HG03432 (cell line): ENCODE measurements around the gene LACTB.
A peak's percentile ranks its signal among the peaks of the same experiment; 100 is the strongest.

Experiments
- ATAC-seq: cut with Tn5 transposase; IDR thresholded peaks from one replicate; pipeline ENCODE4 v1.9.1; 2021; ENCODE audit warnings: mild to moderate bottlenecking, moderate library complexity; ENCODE audit not compliant: unreplicated experiment

LACTB gene

DNA sequence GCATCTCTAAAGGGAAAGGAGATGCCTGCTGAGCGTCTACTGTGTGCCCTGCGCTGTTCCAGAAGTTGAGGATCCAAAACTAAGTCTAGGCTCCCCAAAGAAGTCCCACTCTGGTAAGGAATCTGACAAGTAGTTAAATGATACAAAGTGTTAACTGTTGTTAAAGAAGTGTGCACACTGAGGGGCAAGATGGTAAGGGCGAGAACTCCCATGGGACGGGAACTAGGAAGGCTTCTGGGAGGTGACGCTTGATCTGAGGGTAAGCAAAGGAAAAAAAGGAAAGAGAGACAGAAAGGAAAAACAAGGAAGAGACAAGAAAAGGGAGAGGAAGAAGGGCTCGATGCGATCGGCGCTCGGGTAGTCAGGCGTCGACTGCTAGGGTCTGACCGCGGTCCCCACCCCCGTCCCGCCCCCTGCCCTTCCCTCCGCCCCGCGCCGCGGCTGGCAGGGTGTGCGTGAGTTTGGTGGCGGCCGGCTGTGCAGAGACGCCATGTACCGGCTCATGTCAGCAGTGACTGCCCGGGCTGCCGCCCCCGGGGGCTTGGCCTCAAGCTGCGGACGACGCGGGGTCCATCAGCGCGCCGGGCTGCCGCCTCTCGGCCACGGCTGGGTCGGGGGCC, at the start of gene LACTB:
Gene LACTB, plus strand, starts transcription at position 480 of the 620 bp plus-strand sequence. Its CDS starts 11 bp downstream, at position 491.
- peak; percentile 81 for ATAC-seq

GRCh38 chr15:63072023-63072650, 49.5 kb upstream of the LACTB start:
- no peak for ATAC-seq

DNA sequence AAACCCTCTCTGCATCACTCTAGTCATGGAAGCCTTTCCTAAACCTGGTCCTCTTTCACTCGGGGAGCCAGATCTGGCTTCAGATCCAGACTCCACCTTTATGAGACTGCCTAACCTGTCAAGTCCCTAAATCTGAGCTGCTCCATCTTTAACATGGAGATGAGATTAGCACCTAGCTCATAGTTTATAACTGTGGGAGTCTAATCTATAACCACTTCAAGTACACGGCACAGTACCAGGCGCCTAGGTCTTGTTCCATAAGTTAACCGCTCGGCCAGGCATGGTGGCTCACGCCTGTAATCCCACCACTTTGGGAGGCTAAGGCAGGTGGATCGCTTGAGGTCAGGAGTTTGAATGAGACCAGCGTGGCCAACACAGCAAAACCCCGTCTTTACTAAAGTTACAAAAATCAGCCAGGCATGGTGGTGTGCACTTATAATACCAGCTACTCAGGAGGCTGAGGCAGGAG, 48.8 kb upstream of the LACTB start:
- ATAC-seq, result no peak

- no peak for ATAC-seq
Observed at GRCh38 chr15:63073497-63074172, 48.0 kb upstream of the LACTB start.

DNA sequence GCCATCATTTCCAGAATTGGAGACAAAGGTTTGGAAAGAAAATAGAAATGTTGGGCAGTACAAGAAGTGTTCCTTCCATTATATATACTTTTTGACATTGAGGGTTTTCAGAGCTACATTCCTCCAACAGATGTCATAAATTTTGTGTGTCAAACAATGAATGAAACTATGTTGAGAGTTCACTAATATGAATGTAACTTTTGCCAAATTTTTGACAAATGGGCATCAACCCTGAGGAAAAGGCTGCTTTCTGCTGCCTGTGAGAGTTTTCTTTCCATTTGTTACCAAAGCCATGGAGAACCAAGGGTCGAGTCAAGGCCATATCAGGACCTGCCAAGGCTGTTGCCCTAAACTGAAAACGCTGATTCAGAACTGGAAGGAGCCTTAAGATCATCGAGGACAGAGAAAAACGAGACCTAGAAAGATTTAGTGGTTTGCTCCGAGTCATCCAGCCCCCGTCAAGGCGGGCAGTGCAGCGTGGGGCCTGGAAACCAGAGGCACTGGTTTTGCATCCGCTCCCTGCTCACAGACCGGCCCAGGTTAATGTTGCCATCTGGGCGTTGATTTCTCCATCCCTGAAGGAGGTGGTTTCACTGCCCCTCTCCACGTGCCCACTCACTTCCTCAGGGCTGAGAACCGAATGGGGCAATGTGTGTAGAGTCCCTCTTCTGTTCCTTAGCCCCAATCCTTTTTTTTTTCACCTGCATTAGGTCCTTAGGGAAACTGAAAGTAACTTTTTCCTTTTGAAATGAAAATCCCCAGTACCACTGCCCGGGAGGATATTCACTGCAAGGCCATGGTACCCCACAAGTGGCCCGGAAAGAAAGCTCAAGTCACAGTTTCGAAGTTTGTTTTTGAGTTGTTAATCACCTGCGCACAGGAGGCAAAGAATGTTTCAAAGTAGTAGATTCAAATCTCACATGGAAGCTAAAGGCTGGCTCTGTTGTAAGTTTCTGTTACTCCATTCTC, 46.4 kb upstream of the LACTB start:
- ATAC-seq, result no peak

DNA sequence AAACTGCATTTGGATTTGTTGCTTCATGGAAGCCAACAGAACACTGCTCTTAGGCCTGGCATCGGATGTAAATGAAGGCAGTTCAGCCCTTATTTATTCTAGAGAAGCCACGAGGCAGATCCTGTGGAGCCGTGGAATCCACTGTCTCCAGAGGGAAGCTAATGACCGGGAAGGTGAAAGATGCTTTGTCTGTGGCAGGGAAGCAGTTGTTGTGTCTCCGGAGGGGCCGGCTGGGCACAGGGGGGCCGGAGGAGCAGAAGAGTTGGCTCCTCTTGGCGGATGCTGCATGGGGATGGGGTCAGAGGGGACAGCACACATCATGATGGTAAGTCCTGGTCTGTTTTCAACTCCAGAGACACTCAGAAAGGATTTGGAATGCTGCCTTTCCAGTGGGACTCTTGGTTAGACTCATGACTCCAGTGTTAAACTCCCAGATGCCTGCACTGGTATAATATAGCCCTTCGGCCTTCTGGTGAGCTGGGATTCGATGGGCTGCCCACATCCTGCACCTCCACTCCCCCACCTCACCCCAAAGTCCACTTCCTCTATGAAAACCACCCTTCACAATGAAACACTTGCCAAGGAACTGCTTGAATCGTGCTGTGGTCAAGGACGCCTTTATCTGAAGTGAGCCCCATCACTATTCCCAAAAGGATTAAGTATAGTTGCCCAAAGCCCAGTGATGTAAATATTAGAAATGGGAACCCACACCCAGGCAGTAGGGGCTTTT, 45.5 kb upstream of the LACTB start:
- ATAC-seq, result no peak

GRCh38 chr15:63076714-63077046, 45.0 kb upstream of the LACTB start:
- no peak for ATAC-seq

- ATAC-seq, result no peak
Observed at GRCh38 chr15:63077952-63078351, 43.7 kb upstream of the LACTB start.

DNA sequence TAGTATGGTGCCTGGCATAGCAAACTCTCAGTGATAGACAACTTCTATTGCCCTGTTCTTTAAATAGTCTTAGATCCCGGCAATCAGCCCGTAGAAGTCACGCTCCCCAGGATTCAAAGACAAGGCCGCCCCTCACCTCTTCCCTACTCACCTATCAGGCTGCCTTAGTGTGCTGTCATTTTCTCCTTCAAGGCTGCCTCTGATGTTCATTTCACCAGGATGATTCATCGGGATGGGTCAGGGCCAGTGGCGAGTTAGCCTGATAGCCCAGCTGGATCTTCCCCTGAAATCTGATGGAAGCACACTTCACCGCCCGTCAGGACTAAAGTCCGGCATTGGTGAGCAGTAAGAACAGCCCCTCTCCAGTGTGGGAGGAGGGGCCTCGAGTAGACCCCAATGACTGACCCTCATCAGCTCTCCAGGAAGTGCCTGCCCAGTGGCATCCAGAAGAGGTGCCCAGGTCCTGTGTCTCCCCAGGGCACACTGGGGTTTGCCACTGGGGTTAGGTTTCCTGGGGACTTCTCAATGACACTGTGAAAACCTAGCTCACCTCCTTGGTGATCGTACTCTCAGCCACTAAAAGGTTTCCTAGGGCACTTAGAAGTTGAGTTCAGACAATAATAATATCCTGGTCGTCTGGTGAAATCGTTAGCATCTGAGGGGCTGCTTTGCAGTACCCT, 41.6 kb upstream of the LACTB start:
- no peak for ATAC-seq

- no peak for ATAC-seq
Observed at GRCh38 chr15:63080634-63081250, 40.9 kb upstream of the LACTB start.

- no peak for ATAC-seq
Observed at GRCh38 chr15:63082366-63082765, 39.3 kb upstream of the LACTB start.

DNA sequence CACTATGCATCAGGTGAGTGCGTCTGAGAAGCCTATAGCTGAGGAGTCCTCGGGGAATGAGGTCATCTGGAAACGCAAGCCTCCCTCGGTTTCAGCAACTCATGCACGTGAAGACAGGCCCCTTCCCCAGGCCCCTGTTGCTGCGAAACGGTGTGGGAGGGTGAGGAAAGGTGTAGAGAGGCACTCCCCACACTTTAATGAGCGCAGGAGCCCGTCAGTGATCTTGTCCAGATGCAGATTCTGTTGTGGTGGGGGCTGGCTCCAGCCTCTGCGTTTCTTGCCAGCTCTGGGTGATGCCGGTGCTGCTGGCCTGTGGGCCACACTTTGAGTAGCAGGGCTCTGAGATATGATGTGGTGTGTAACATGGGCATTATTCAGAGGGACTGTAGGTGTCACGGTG, 38.6 kb upstream of the LACTB start:
- ATAC-seq, result no peak

DNA sequence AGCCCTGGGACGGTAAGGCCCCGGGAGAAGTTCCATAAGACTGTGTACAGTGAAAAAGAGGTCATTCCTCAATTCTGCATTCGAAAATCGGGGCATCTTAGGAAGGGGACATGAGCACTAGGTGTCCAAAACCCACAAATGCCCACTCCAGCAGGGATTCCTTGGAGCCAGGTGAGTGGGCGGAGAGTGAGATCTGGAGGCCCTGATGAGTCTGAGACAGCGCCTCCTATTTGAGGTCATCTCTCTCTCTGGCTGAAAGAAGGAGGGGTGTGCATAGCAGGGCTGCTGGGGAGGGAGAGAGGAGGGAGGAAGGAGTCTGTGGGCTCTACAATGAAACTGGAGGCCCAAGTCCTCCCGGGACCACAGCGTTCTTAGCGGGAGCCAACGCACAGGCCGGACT, 38.1 kb upstream of the LACTB start:
- ATAC-seq, result no peak

- ATAC-seq, result no peak
Observed at GRCh38 chr15:63084806-63085205, 36.9 kb upstream of the LACTB start.

DNA sequence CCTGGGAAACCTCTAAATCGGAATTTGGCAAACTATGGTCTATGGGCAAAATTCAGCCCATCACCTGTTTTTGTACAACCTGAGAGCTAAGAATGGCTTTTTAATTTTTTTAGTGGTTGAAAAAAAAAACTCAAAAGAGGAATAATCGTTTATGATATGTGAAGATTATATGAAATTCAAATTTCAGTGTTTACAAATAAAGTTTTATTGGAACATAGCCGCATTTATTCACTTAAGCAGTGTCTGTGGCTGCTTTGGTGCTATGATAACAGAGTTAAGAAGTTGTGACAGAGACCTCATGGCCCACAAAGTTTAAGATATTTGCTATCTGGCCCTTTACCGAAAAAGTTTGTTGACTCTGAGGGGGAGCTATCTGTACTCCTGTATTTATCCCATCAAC, 36.4 kb upstream of the LACTB start:
- ATAC-seq, result no peak

DNA sequence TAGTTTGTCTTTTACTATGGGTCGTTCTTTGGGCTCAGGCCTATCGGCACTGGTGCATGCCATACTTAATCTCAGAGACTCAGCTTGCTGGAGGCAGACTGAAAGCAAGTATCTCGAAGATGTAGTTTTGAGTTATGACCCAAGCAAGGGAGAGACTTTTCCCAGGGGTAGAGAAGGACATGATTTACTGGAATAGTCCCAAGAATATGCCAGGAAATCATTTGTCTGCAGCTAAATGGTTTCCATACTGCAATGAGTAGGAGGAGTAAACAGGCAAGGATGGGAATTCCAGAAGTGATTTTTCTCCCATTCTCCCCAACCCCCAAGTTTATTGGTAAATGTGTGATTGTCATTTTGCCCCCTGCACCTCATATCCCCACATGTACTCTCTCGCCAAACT, 35.4 kb upstream of the LACTB start:
- no peak for ATAC-seq

- ATAC-seq, result no peak
Observed at GRCh38 chr15:63086947-63087346, 34.7 kb upstream of the LACTB start.

DNA sequence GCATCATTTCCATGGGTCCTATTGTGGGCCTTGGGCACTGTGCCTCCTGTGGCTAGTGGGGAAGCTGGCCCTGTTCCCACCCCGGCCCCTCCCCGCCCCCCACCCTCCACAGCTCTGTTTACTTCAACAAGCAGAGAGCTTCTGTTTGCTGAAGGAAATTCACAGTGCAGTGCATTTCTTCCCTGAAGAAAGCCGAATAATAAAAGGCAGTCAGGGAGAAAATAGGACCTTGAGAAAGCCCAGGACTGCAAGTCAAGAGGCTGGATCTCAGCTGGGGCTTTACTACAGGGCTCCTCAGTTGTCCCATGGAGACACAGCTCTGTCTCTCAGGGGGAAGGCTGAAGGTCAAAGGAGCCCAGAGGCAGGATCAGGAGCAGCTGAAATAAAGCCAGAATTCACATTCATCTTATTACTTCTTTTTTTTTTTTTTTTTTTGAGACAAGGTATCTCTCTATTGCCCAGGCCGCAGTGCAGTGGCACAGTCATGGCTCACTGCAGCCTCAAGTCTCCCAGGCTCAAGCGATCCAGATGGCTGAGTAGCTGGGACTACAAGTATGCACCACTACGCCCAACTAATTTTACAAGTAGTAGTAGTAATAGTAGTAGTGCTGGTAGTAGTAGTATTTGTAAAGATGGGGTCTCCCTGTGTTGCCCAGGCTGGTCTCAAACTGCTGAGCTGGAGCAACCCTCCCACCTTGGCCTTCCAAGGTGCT, 33.0 kb upstream of the LACTB start:
- no peak for ATAC-seq
